ENCODE results near the gene CD79B. TPM values are rescaled to one million over a fixed set of nuclear protein-coding genes. Genes with fewer than 3 reads are reported as not detected.

Gene CD79B
- total RNA-seq, 1 experiment from 2014 or later, result 0.39 TPM

DNA sequence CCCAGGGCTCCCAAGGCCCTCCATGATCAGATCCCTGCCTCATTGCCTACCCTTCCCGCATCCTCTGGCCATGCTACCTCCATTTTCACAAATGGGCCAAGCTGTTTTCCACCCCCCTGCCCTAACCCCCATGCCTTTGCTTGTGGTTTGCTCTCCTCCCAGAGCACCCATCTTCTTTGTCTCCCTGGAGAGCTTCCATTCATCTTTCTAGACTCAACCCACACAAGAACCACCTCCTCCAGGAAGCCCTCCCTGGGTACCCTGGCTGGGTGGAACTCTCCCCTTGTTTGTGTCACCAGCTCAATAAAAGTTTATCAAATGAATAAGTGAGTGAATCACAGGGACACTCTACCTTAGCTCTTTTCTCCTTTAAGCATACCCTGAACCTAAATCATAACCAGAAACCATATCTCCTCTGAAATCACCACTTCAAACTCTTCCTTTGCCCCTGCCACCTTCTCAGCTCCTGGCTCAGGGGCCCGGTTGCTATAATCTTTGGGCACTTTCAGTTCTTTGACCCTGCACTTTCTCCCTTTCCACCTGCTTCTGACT, 43.5 kb upstream of the CD79B start:
- Histone ChIP-seq H3K27ac (ENCODE audit: low read depth, low read length, poor library complexity, severe bottlenecking) (no peak overlapping the region), H3K27me3 (replicated peaks; ENCODE audit: insufficient read depth, low read depth, low read length, poor library complexity) (no peaks in the 10 kb centered on the region), H3K36me3 (ENCODE audit: insufficient read depth, low read length, poor library complexity, severe bottlenecking) (no peaks in the 10 kb centered on the region), H3K4me3 (ENCODE audit: low read depth, low read length, poor library complexity, severe bottlenecking) (no peak overlapping the region), H3K9me3 (ENCODE audit: low read depth, low read length, poor library complexity, severe bottlenecking) (no peaks in the 10 kb centered on the region), H3K4me1 (ENCODE audit: insufficient read depth, low read length, poor library complexity, severe bottlenecking) (no peaks in the 10 kb centered on the region)
- intact Hi-C loops (cut with micrococcal nuclease; ENCODE audit: unreplicated experiment), result no loop called here
- BruUV-seq (replicated peaks), result no TSS peak
- TF ChIP-seq CTCF (conservative IDR thresholded peaks at IDR 0.05; ENCODE audit: low read depth, low read length) (no peak), EZH2 (IDR thresholded peaks at IDR 0.05; ENCODE audit: borderline replicate concordance, low read depth, low read length, poor library complexity, severe bottlenecking) (no peak)
- DNase-seq (ENCODE audit: low spot score), result no peak
- ChIA-PET POLR2A (ENCODE audit: low non-redundant PET) (no interaction called here), CTCF (interaction anchor here (0.5 to 1.0 kb wide), 2 partner anchors 13 to 158 kb away, joined by 4 read pairs; no protein-coding TSS in a partner anchor)

DNA sequence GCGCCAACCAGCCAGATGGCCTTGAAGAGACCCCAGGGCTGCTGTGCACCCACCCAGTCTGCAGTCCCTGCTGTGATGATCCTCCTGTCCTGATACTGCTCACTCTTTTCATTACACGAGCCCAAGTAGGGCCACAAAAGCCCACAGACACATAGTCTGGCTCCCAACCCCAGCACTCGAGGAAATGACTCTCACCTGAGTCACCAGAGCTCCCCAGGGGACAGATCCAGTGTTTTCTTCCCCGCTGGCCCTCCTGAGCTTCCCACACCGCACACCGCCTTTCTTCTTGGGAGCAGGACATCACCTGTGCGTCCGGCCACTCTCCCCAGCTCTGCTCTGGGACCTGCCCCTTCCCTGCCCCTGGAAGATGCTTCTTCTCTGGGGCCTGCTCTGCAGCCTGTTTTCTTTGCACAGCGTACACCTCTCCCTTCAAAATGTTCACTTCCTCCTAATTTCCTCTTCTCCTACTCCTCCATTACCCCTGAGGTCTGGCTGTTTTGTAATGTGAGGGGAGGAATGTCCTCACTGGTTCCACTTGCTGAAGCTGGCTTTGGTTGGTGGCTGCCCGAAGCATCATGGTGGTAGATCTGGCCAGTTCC, 42.6 kb upstream of the CD79B start:
- no peak overlapping the region for H3K27ac ChIP-seq (ENCODE audit: low read depth, low read length, poor library complexity, severe bottlenecking)
- ChIA-PET POLR2A (ENCODE audit: low non-redundant PET) (no interaction called here), CTCF (no interaction called here)
- H3K9me3 ChIP-seq (ENCODE audit: low read depth, low read length, poor library complexity, severe bottlenecking), result no peaks in the 10 kb centered on the region
- H3K27me3 ChIP-seq (replicated peaks; ENCODE audit: insufficient read depth, low read depth, low read length, poor library complexity), result no peaks in the 10 kb centered on the region
- no peaks in the 10 kb centered on the region for H3K4me1 ChIP-seq (ENCODE audit: insufficient read depth, low read length, poor library complexity, severe bottlenecking)
- intact Hi-C loops (cut with micrococcal nuclease; ENCODE audit: unreplicated experiment), result no loop called here
- no TSS peak for BruUV-seq (replicated peaks)
- no peak for TF ChIP-seq CTCF (conservative IDR thresholded peaks at IDR 0.05; ENCODE audit: low read depth, low read length)
- no peak for TF ChIP-seq EZH2 (IDR thresholded peaks at IDR 0.05; ENCODE audit: borderline replicate concordance, low read depth, low read length, poor library complexity, severe bottlenecking)
- DNase-seq (ENCODE audit: low spot score), result no peak
- H3K4me3 ChIP-seq (ENCODE audit: low read depth, low read length, poor library complexity, severe bottlenecking), result no peak overlapping the region
- no peaks in the 10 kb centered on the region for H3K36me3 ChIP-seq (ENCODE audit: insufficient read depth, low read length, poor library complexity, severe bottlenecking)

DNA sequence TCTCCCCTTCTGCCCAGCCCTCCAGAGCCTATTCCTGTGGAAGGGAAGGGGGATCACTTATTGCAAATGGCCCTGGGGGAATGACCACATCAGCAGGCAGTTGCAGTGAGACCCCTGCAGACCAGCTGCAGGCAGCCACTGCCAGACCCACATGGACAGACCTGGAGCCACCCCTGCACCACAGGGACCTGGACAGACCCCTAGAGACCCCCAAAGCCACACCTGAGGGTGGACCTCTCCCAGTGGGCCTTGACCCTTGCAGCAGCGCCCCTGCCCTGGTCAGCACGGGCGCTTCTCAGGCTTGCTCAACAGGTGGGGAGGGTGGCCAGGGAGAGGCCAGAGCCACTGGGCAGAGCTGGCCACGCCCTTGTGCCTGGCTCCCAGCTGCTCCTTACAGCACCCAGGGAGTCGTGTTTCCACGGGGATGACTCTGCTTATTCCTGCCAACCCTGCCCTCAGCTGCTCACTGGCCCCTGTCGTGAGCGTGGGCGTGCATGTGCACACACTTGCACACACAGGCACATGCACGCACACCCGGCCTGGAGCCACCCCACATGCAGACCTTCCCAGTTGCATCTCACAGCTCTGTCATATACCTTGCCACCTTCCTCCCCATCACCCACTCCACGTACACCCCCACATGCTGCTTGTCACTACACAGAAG, 41.9 kb upstream of the CD79B start:
- H3K36me3 ChIP-seq (ENCODE audit: insufficient read depth, low read length, poor library complexity, severe bottlenecking), result no peaks in the 10 kb centered on the region
- H3K4me3 ChIP-seq (ENCODE audit: low read depth, low read length, poor library complexity, severe bottlenecking), result no peak overlapping the region
- no peak for TF ChIP-seq EZH2 (IDR thresholded peaks at IDR 0.05; ENCODE audit: borderline replicate concordance, low read depth, low read length, poor library complexity, severe bottlenecking)
- no peak for TF ChIP-seq CTCF (conservative IDR thresholded peaks at IDR 0.05; ENCODE audit: low read depth, low read length)
- POLR2A ChIA-PET (ENCODE audit: low non-redundant PET), result no interaction called here
- H3K4me1 ChIP-seq (ENCODE audit: insufficient read depth, low read length, poor library complexity, severe bottlenecking), result no peaks in the 10 kb centered on the region
- BruUV-seq (replicated peaks), result no TSS peak
- H3K27me3 ChIP-seq (replicated peaks; ENCODE audit: insufficient read depth, low read depth, low read length, poor library complexity), result no peaks in the 10 kb centered on the region
- no peak overlapping the region for H3K27ac ChIP-seq (ENCODE audit: low read depth, low read length, poor library complexity, severe bottlenecking)
- intact Hi-C loops (cut with micrococcal nuclease; ENCODE audit: unreplicated experiment), result no loop called here
- CTCF ChIA-PET, result no interaction called here
- DNase-seq (ENCODE audit: low spot score), result no peak
- H3K9me3 ChIP-seq (ENCODE audit: low read depth, low read length, poor library complexity, severe bottlenecking), result no peaks in the 10 kb centered on the region
